ENCODE results near the gene DNAJC5. TPM values are rescaled to one million over a fixed set of nuclear protein-coding genes. Genes with fewer than 3 reads are reported as not detected.
"Not testable (repeated sequence)": the region's sequence is repeated elsewhere in the genome, so short reads cannot be mapped to it uniquely, and the experiment has no call there.

DNAJC5 gene
- total RNA-seq, 1 experiment from 2014 or later = 59.5 TPM

DNA sequence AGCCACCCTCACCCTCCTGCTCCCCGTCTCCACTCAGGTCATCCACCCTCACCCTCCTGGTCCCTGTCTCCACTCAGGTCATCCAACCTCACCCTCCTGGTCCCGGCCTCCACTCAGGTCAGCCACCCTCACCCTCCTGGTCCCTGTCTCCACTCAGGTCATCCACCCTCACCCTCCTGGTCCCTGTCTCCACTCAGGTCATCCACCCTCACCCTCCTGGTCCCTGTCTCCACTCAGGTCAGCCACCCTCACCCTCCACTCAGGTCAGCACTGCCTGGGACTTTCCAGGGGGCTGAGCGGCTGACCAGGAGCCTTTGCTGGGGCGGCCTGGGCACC is 41.2 kb upstream of the DNAJC5 start:
- CTCF ChIA-PET; in situ Hi-C loops (cut with HindIII; ENCODE audit: low pct_unique_long_range_greater_than_20kb, low sequenced_read_pairs); BruUV-seq (replicated peaks): not testable (repeated sequence)

GRCh38 chr20:63854069-63854765 is 40.7 kb upstream of the DNAJC5 start:
- no TSS peak for BruUV-seq (replicated peaks)
- Histone ChIP-seq H3K27ac (ENCODE audit: low read length) (peak overlapping the region; percentile 74), H3K4me3 (ENCODE audit: low read depth in 2 of 2, low read length in 2 of 2) (no peak overlapping the region), H3K4me1 (ENCODE audit: control insufficient read depth, insufficient read depth, low read length) (peaks cover 34% of the 10 kb centered on the region), H3K9me3 (ENCODE audit: control insufficient read depth, insufficient read depth, low read depth, low read length) (no peaks in the 10 kb centered on the region), H3K36me3 (ENCODE audit: control insufficient read depth, insufficient read depth, low read length) (no peaks in the 10 kb centered on the region), H3K27me3 (ENCODE audit: control insufficient read depth, insufficient read depth, low read length) (no peaks in the 10 kb centered on the region)
- CTCF ChIA-PET = no interaction called here
- TF ChIP-seq TCF7L2 (IDR thresholded peaks at IDR 0.05; ENCODE audit: low read depth, low read length) = peak; percentile 86
- no peak for TF ChIP-seq POLR2AphosphoS5 (IDR thresholded peaks at IDR 0.05; ENCODE audit: low read depth, low read length)
- no peak for TF ChIP-seq SIN3A (IDR thresholded peaks at IDR 0.05; ENCODE audit: borderline replicate concordance, insufficient read depth, low read depth, low read length)
- POLR2A ChIA-PET = interaction anchor here (0.5 kb wide), 1 partner anchor 27 kb away, joined by 5 read pairs; no protein-coding TSS in a partner anchor
- no peak for DNase-seq (ENCODE audit: low read depth, low spot score)
- peak; percentile 50 for ATAC-seq
- in situ Hi-C loops (cut with HindIII; ENCODE audit: low pct_unique_long_range_greater_than_20kb, low sequenced_read_pairs) = no loop called here
- intact Hi-C loops (cut with micrococcal nuclease; ENCODE audit: unreplicated experiment) = no loop called here

More for the DNA sequence above, 41.2 kb upstream of the DNAJC5 start:
- H3K36me3 ChIP-seq (ENCODE audit: control insufficient read depth, insufficient read depth, low read length); H3K4me3 ChIP-seq (ENCODE audit: low read depth in 2 of 2, low read length in 2 of 2); ATAC-seq; DNase-seq (ENCODE audit: low read depth, low spot score); H3K27me3 ChIP-seq (ENCODE audit: control insufficient read depth, insufficient read depth, low read length); H3K9me3 ChIP-seq (ENCODE audit: control insufficient read depth, insufficient read depth, low read depth, low read length); intact Hi-C loops (cut with micrococcal nuclease; ENCODE audit: unreplicated experiment): not testable (repeated sequence)
- peaks cover 29% of the 10 kb centered on the region for H3K4me1 ChIP-seq (ENCODE audit: control insufficient read depth, insufficient read depth, low read length)
- POLR2A ChIA-PET = interaction anchor here (0.5 kb wide), 1 partner anchor 27 kb away, joined by 5 read pairs; no protein-coding TSS in a partner anchor
- H3K27ac ChIP-seq (ENCODE audit: low read length) = peak overlapping the region; percentile 74; the same call in 1 of the 2 replicates

DNA sequence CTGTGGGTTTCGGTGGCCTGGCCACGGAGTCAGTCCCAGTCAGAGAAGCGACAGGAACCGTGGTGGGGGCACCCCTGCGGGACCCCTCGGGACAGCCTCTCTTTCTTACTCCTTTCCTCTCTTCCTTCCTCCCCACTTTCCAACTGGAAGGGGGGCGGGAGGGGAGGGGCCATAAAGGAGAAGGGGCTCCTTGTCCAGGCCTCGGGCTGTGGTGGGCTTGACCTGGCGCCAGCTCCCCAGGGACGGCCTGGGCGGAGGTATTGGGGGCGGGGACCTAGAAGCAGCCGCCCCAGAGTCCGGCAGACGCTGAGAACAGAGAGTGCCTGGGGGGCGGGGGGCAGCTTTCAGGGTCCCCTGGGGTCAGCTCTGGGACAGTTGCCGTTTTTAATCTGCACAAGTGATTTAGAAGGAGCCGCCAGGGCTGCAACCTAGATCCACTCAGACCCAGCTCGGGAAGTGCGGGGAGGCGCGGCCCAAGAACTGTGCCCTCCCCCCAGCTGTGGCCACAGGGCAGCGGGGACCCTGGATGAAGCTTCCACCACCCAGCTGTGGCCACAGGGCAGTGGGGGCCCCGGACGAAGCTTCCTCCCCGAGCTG is 40.1 kb upstream of the DNAJC5 start:
- ChIA-PET CTCF (interaction anchor here (0.6 kb wide), 1 partner anchor 19 kb away, joined by 4 read pairs; no protein-coding TSS in a partner anchor), POLR2A (interaction anchor here (0.6 kb wide), 1 partner anchor 10 kb away, joined by 3 read pairs; the partner anchor contains the start of gene TPD52L2)
- BruUV-seq (replicated peaks) = no TSS peak
- ATAC-seq (peak; percentile 25), DNase-seq (ENCODE audit: low read depth, low spot score) (no peak)
- peak overlapping the region; percentile 74 for H3K27ac ChIP-seq (ENCODE audit: low read length)
- intact Hi-C loops (cut with micrococcal nuclease; ENCODE audit: unreplicated experiment) (no loop called here), in situ Hi-C loops (cut with HindIII; ENCODE audit: low pct_unique_long_range_greater_than_20kb, low sequenced_read_pairs) (no loop called here)
- H3K4me3 ChIP-seq (ENCODE audit: low read depth in 2 of 2, low read length in 2 of 2) = peak overlapping the region; percentile 14 to 39; a peak in 3 of 4 replicates
- H3K36me3 ChIP-seq (ENCODE audit: control insufficient read depth, insufficient read depth, low read length) = no peaks in the 10 kb centered on the region
- H3K4me1 ChIP-seq (ENCODE audit: control insufficient read depth, insufficient read depth, low read length) = peaks cover 37% of the 10 kb centered on the region
- no peaks in the 10 kb centered on the region for H3K9me3 ChIP-seq (ENCODE audit: control insufficient read depth, insufficient read depth, low read depth, low read length)
- H3K27me3 ChIP-seq (ENCODE audit: control insufficient read depth, insufficient read depth, low read length) = no peaks in the 10 kb centered on the region
- TF ChIP-seq SIN3A (IDR thresholded peaks at IDR 0.05; ENCODE audit: borderline replicate concordance, insufficient read depth, low read depth, low read length) (no peak), TCF7L2 (IDR thresholded peaks at IDR 0.05; ENCODE audit: low read depth, low read length) (no peak), POLR2AphosphoS5 (IDR thresholded peaks at IDR 0.05; ENCODE audit: low read depth, low read length) (no peak)
- TF ChIP-seq, protein P1, sequence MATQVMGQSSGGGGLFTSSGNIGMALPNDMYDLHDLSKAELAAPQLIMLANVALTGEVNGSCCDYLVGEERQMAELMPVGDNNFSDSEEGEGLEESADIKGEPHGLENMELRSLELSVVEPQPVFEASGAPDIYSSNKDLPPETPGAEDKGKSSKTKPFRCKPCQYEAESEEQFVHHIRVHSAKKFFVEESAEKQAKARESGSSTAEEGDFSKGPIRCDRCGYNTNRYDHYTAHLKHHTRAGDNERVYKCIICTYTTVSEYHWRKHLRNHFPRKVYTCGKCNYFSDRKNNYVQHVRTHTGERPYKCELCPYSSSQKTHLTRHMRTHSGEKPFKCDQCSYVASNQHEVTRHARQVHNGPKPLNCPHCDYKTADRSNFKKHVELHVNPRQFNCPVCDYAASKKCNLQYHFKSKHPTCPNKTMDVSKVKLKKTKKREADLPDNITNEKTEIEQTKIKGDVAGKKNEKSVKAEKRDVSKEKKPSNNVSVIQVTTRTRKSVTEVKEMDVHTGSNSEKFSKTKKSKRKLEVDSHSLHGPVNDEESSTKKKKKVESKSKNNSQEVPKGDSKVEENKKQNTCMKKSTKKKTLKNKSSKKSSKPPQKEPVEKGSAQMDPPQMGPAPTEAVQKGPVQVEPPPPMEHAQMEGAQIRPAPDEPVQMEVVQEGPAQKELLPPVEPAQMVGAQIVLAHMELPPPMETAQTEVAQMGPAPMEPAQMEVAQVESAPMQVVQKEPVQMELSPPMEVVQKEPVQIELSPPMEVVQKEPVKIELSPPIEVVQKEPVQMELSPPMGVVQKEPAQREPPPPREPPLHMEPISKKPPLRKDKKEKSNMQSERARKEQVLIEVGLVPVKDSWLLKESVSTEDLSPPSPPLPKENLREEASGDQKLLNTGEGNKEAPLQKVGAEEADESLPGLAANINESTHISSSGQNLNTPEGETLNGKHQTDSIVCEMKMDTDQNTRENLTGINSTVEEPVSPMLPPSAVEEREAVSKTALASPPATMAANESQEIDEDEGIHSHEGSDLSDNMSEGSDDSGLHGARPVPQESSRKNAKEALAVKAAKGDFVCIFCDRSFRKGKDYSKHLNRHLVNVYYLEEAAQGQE (IDR thresholded peaks at IDR 0.05; ENCODE audit: insufficient read depth in 1 of 2, low read depth in 2 of 2, low read length in 1 of 2) = no peak
- TF ChIP-seq, protein P2, sequence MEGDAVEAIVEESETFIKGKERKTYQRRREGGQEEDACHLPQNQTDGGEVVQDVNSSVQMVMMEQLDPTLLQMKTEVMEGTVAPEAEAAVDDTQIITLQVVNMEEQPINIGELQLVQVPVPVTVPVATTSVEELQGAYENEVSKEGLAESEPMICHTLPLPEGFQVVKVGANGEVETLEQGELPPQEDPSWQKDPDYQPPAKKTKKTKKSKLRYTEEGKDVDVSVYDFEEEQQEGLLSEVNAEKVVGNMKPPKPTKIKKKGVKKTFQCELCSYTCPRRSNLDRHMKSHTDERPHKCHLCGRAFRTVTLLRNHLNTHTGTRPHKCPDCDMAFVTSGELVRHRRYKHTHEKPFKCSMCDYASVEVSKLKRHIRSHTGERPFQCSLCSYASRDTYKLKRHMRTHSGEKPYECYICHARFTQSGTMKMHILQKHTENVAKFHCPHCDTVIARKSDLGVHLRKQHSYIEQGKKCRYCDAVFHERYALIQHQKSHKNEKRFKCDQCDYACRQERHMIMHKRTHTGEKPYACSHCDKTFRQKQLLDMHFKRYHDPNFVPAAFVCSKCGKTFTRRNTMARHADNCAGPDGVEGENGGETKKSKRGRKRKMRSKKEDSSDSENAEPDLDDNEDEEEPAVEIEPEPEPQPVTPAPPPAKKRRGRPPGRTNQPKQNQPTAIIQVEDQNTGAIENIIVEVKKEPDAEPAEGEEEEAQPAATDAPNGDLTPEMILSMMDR (IDR thresholded peaks at IDR 0.05) = no peak

Data from Panc1 (cell line).